Immature natural killer cell (primary cell): ENCODE data around the gene SCAANT1. TPM values are rescaled to one million over a fixed set of nuclear protein-coding genes. Genes with fewer than 3 reads are reported as not detected.

Source experiments
- DNase-seq, 3 donors: peaks; one replicate each; pipeline ENCODE4 v3.0.0; 2022; ENCODE audit warnings: mixed read lengths in 1 of 3
- H3K27ac Mint-ChIP-seq, 6 donors: one replicate each; pipeline ENCODE4 v1.8.0; 2020; ENCODE audit warnings: mixed read lengths in 6 of 6, mild to moderate bottlenecking in 5 of 6, inconsistent platforms in 4 of 6, moderate library complexity in 3 of 6
- H3K27me3 Mint-ChIP-seq, 3 donors: one replicate each; pipeline ENCODE4 v1.8.0; 2020 to 2021; ENCODE audit warnings: low read depth in 3 of 3, mild to moderate bottlenecking in 3 of 3, mixed read lengths in 3 of 3, moderate library complexity in 3 of 3, inconsistent platforms in 1 of 3
- H3K36me3 Mint-ChIP-seq, 3 donors: one replicate each; pipeline ENCODE4 v1.8.0; 2020; ENCODE audit warnings: mixed read lengths in 3 of 3, inconsistent platforms in 2 of 3, mild to moderate bottlenecking in 2 of 3
- H3K4me1 Mint-ChIP-seq, 2 donors: one replicate each; pipeline ENCODE4 v1.8.0; 2020; ENCODE audit warnings: inconsistent platforms in 2 of 2, mild to moderate bottlenecking in 2 of 2, mixed read lengths in 2 of 2, moderate library complexity in 1 of 2
- H3K4me3 Mint-ChIP-seq, 5 donors: one replicate each; pipeline ENCODE4 v1.8.0; 2020; ENCODE audit warnings: mild to moderate bottlenecking in 5 of 5, mixed read lengths in 5 of 5, inconsistent platforms in 3 of 5, moderate library complexity in 3 of 5
- H3K9me3 Mint-ChIP-seq, 6 donors: one replicate each; pipeline ENCODE4 v1.8.0; 2020; ENCODE audit warnings: mild to moderate bottlenecking in 6 of 6, mixed read lengths in 6 of 6, inconsistent platforms in 4 of 6, moderate library complexity in 3 of 6
- polyA plus RNA-seq, 3 donors: library from polyadenylated mRNA; unstranded; fragments of 300-500 nt; fragmentation: Illumina TruSeq; gene quantifications; one replicate each; pipeline ENCODE4 v1.2.3, GENCODE V29; 2021

Gene SCAANT1
- polyA plus RNA-seq, 3 donors from 2014 or later: 6.3 TPM; not detected in 2

- H3K9me3 Mint-ChIP-seq: no peaks in the 10 kb centered on the region
- H3K27me3 Mint-ChIP-seq: peaks cover 5 to 18% (median 16%) of the 10 kb centered on the region in 3 donors
- H3K4me1 Mint-ChIP-seq: peaks cover 37 to 66% of the 10 kb centered on the region in 2 donors
- DNase-seq: no peak
- peaks cover 0 to 2% (median 0%) of the 10 kb centered on the region in 3 donors for H3K36me3 Mint-ChIP-seq
- H3K4me3 Mint-ChIP-seq: peak overlapping the region; percentile 86 to 92 (median 87)
- H3K27ac Mint-ChIP-seq: peak overlapping the region; percentile 76 to 94 (median 80)
These were observed 49.4 kb downstream of the SCAANT1 start for GRCh38 chr3:63862804-63863149.

Other genes with a start within 250 kb of the SCAANT1 start
- gene C3orf49, start 93.1 kb downstream of the SCAANT1 start, polyA plus RNA-seq: not detected
- gene THOC7, start 48.6 kb downstream of the SCAANT1 start, polyA plus RNA-seq: 100 to 1,000 TPM in 1 of 3 donors, 10 to 100 TPM in 2; 92.0 to 133 (median 98.0) TPM
- gene ATXN7, start 48.5 kb downstream of the SCAANT1 start, polyA plus RNA-seq: 10 to 100 TPM in 1 of 3 donors, 1 to 10 TPM in 2; 5.5 to 11.3 (median 6.0) TPM
- 100 to 1,000 TPM in 2 of 3 donors, 10 to 100 TPM in 1; 92.3 to 161 (median 124) TPM for gene PSMD6, start 111.1 kb upstream of the SCAANT1 start, polyA plus RNA-seq